Naive thymus-derived CD4-positive, alpha-beta T cell (primary cell): ENCODE data around the gene HNRNPA1. TPM values are rescaled to one million over a fixed set of nuclear protein-coding genes. Genes with fewer than 3 reads are reported as not detected.
"Not testable (repeated sequence)": the region's sequence is repeated elsewhere in the genome, so short reads cannot be mapped to it uniquely, and the experiment has no call there.

Experiments
- ATAC-seq: fragments of 150-1000 bp; cut with Tn5 transposase; 2 replicates; pipeline ENCODE4 v1.10.0; 2021; ENCODE audit warnings: mild to moderate bottlenecking, moderate library complexity
- CTCF ChIA-PET: fragments of 350-600 bp; sonication (Branson Sonifier 250); formaldehyde crosslinking; loops from one replicate; lab custom pipeline; 2021; ENCODE audit warnings: antibody characterized with exemption; lab: Charles Lee
- POLR2A ChIA-PET: fragments of 350-600 bp; sonication (Branson Sonifier 250); formaldehyde crosslinking; loops from one replicate; lab custom pipeline; 2021; ENCODE audit warnings: antibody characterized with exemption, inconsistent platforms; lab: Charles Lee
- DNase-seq, 9 donors: peaks; one replicate each; pipeline versions ENCODE4 v3.0.0 to v3.0.0-alpha.2; 2020 to 2022; ENCODE audit warnings: mixed read lengths in 1 of 9
- H3K27ac ChIP-seq: one replicate; pipeline ENCODE4 v1.7.0; 2013; ENCODE audit warnings: mild to moderate bottlenecking, low read depth, low read length, moderate library complexity
- H3K27me3 ChIP-seq, 2 donors: one replicate each; pipeline ENCODE4 v1.7.0; 2013; ENCODE audit warnings: low read length in 2 of 2, mild to moderate bottlenecking in 2 of 2, moderate library complexity in 2 of 2; ENCODE audit not compliant: control insufficient read depth in 2 of 2, insufficient read depth in 2 of 2
- H3K36me3 ChIP-seq, 3 experiments: 1 replicate in 2 of 3; 2 replicates in 1 of 3; pipeline ENCODE4 v1.7.0; 2013; ENCODE audit warnings: low read length in 3 of 3, mild to moderate bottlenecking in 3 of 3, moderate library complexity in 1 of 3; ENCODE audit not compliant: insufficient read depth in 3 of 3, control insufficient read depth in 2 of 3
- H3K4me1 ChIP-seq, 2 donors: one replicate each; pipeline ENCODE4 v1.7.0; 2013; ENCODE audit warnings: low read length in 2 of 2, mild to moderate bottlenecking in 2 of 2, moderate library complexity in 1 of 2; ENCODE audit not compliant: control insufficient read depth in 2 of 2, insufficient read depth in 2 of 2
- H3K4me3 ChIP-seq: 2 replicates; pipeline ENCODE4 v1.7.0; 2013; ENCODE audit warnings: mild to moderate bottlenecking, low read length
- H3K9me3 ChIP-seq, 3 experiments: 1 replicate in 2 of 3; 2 replicates in 1 of 3; pipeline ENCODE4 v1.7.0; 2013; ENCODE audit warnings: low read length in 3 of 3; ENCODE audit not compliant: control insufficient read depth in 2 of 3
- H3K27ac Mint-ChIP-seq, 9 donors: one replicate each; pipeline ENCODE4 v1.8.0; 2020 to 2022; ENCODE audit warnings: mixed read lengths in 9 of 9, mild to moderate bottlenecking in 8 of 9, moderate library complexity in 5 of 9, inconsistent platforms in 2 of 9
- H3K27me3 Mint-ChIP-seq, 5 donors: one replicate each; pipeline ENCODE4 v1.8.0; 2021 to 2022; ENCODE audit warnings: mixed read lengths in 5 of 5, mild to moderate bottlenecking in 1 of 5
- H3K36me3 Mint-ChIP-seq, 5 donors: one replicate each; pipeline ENCODE4 v1.8.0; 2020 to 2022; ENCODE audit warnings: mixed read lengths in 5 of 5, mild to moderate bottlenecking in 3 of 5, inconsistent platforms in 1 of 5
- H3K4me1 Mint-ChIP-seq, 7 donors: one replicate each; pipeline ENCODE4 v1.8.0; 2020 to 2022; ENCODE audit warnings: mixed read lengths in 7 of 7, mild to moderate bottlenecking in 3 of 7, inconsistent platforms in 1 of 7
- H3K4me3 Mint-ChIP-seq, 10 donors: one replicate each; pipeline ENCODE4 v1.8.0; 2020 to 2022; ENCODE audit warnings: mild to moderate bottlenecking in 10 of 10, mixed read lengths in 10 of 10, moderate library complexity in 6 of 10, inconsistent platforms in 2 of 10
- H3K9me3 Mint-ChIP-seq, 11 donors: one replicate each; pipeline ENCODE4 v1.8.0; 2020 to 2022; ENCODE audit warnings: mixed read lengths in 11 of 11, mild to moderate bottlenecking in 4 of 11, inconsistent platforms in 1 of 11, moderate library complexity in 1 of 11
- intact Hi-C, 2 donors: fragments of 100-400 bp; cut with micrococcal nuclease; formaldehyde crosslinking; loops; one replicate each; pipeline ENCODE4 v1.15.1; 2023
- polyA plus RNA-seq, 2 donors: library from polyadenylated mRNA; unstranded; fragments of 300-500 nt; fragmentation: Illumina TruSeq; gene quantifications; one replicate each; pipeline ENCODE4 v1.2.3, GENCODE V29; 2021
- total RNA-seq, 6 experiments: library from RNA in 5 of 6; stranded (reverse) in 5 of 6; gene quantifications; 1 replicate in 5 of 6; 2 replicates in 1 of 6; pipeline ENCODE4 v1.2.3 and lab custom pipeline; 2021 to 2026

HNRNPA1 gene
- total and polyA plus RNA-seq, 7 experiments from 2014 or later: 933 to 1,660 (median 1,045) TPM

DNA sequence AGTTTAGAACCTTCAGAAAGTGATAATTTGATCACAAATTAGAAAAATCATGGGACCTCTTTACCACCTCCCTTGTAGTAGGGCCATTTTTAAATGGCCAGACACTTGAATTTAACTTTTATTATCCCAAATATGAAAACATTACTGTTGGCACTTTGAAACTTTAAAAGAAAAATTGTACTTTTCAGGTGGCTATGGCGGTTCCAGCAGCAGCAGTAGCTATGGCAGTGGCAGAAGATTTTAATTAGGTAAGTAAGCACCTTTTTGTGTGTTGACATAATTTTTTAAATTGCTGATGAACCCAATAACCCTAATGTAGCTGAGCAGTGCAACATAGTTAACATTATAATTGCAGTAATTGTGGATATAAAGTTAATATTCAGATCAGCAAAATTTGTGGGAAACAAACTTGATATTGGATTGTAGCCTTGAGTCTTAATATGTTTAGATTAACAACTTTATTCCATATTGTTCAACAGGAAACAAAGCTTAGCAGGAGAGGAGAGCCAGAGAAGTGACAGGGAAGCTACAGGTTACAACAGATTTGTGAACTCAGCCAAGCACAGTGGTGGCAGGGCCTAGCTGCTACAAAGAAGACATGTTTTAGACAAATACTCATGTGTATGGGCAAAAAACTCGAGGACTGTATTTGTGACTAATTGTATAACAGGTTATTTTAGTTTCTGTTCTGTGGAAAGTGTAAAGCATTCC, 3.7 kb downstream of the HNRNPA1 start:
- Mint-ChIP-seq H3K27ac (peak overlapping the region in 5 of 9 donors; percentile 16 to 84 (median 54)), H3K4me1 (peaks cover 0 to 61% (median 43%) of the 10 kb centered on the region in 7 donors), H3K36me3 (peaks cover 18 to 46% (median 37%) of the 10 kb centered on the region in 5 donors), H3K4me3 (peak overlapping the region in 1 of 10 donors; percentile 60)
- H3K4me3 ChIP-seq, H3K27me3 Mint-ChIP-seq, H3K9me3 Mint-ChIP-seq, ATAC-seq, DNase-seq, H3K9me3 ChIP-seq, H3K27me3 ChIP-seq, intact Hi-C loops: not testable (repeated sequence)
- Histone ChIP-seq H3K36me3 (peaks cover 37 to 69% (median 53%) of the 10 kb centered on the region in 3 experiments), H3K27ac (peak overlapping the region; percentile 92), H3K4me1 (peaks cover 44% of the 10 kb centered on the region in 2 donors)
- ChIA-PET POLR2A (interaction anchor here (0.6 to 3.2 kb wide), 6 partner anchors 9 to 84 kb away, joined by 3 to 17 read pairs (median 4); no protein-coding TSS in a partner anchor), CTCF (interaction anchor here (1.2 kb wide), 1 partner anchor 33 kb away, joined by 4 read pairs; no protein-coding TSS in a partner anchor)

- H3K27me3 Mint-ChIP-seq: no peaks in the 10 kb centered on the region
- peak overlapping the region in 8 of 9 donors; percentile 25 to 84 (median 55) for H3K27ac Mint-ChIP-seq
- Histone ChIP-seq H3K36me3 (peaks cover 37 to 70% (median 53%) of the 10 kb centered on the region in 3 experiments), H3K27ac (peak overlapping the region; percentile 28), H3K4me1 (peaks cover 44% of the 10 kb centered on the region in 2 donors), H3K9me3 (no peaks in the 10 kb centered on the region), H3K27me3 (no peaks in the 10 kb centered on the region), H3K4me3 (no peak overlapping the region)
- ChIA-PET CTCF (interaction anchor here (1.5 kb wide), 1 partner anchor 13 kb away, joined by 3 read pairs; no protein-coding TSS in a partner anchor), POLR2A (interaction anchor here (1.9 to 3.2 kb wide), 3 partner anchors 7 to 75 kb away, joined by 10 to 17 read pairs (median 15); no protein-coding TSS in a partner anchor)
- H3K9me3 Mint-ChIP-seq: peaks cover 0 to 2% (median 0%) of the 10 kb centered on the region in 11 donors
- DNase-seq (peak in 1 of 9 donors; percentile 10), ATAC-seq (no peak)
- H3K4me3 Mint-ChIP-seq: peak overlapping the region in 6 of 10 donors; percentile 47 to 72 (median 54)
- H3K36me3 Mint-ChIP-seq: peaks cover 18 to 46% (median 37%) of the 10 kb centered on the region in 5 donors
- intact Hi-C loops: no loop called here
- peaks cover 0 to 61% (median 43%) of the 10 kb centered on the region in 7 donors for H3K4me1 Mint-ChIP-seq
These were observed 4.9 kb downstream of the HNRNPA1 start for GRCh38 chr12:54285150-54286041.

GRCh38 chr12:54286042-54287030, 5.8 kb downstream of the HNRNPA1 start:
- no peak overlapping the region for H3K27ac ChIP-seq
- intact Hi-C loops: no loop called here
- H3K4me3 Mint-ChIP-seq: peak overlapping the region in 4 of 10 donors; percentile 16 to 33 (median 23)

GRCh38 chr12:54287261-54288157, 7.0 kb downstream of the HNRNPA1 start:
- H3K36me3 Mint-ChIP-seq: peaks cover 12 to 37% (median 29%) of the 10 kb centered on the region in 5 donors
- no peak overlapping the region for H3K4me3 ChIP-seq
- H3K4me3 Mint-ChIP-seq: peak overlapping the region in 1 of 10 donors; percentile 20
- peaks cover 0 to 48% (median 33%) of the 10 kb centered on the region in 7 donors for H3K4me1 Mint-ChIP-seq
- peak overlapping the region in 4 of 9 donors; percentile 4 to 66 (median 20) for H3K27ac Mint-ChIP-seq
- no peaks in the 10 kb centered on the region for H3K27me3 Mint-ChIP-seq
- ATAC-seq (no peak), DNase-seq (no peak)
- H3K27me3 ChIP-seq: no peaks in the 10 kb centered on the region
- intact Hi-C loops: no loop called here
- ChIA-PET CTCF (no interaction called here), POLR2A (interaction anchor here (0.6 to 1.9 kb wide), 5 partner anchors 8 to 78 kb away, joined by 4 to 10 read pairs (median 5); no protein-coding TSS in a partner anchor)
- H3K9me3 ChIP-seq: no peaks in the 10 kb centered on the region
- H3K27ac ChIP-seq: no peak overlapping the region
- H3K9me3 Mint-ChIP-seq: peaks cover 0 to 2% (median 0%) of the 10 kb centered on the region in 11 donors
- H3K4me1 ChIP-seq: peaks cover 30 to 32% of the 10 kb centered on the region in 2 donors
- H3K36me3 ChIP-seq: peaks cover 26 to 64% (median 40%) of the 10 kb centered on the region in 3 experiments

More at GRCh38 chr12:54286042-54287030, 5.8 kb downstream of the HNRNPA1 start:
- no peak overlapping the region for H3K4me3 ChIP-seq
- no peaks in the 10 kb centered on the region for H3K27me3 ChIP-seq
- H3K36me3 Mint-ChIP-seq: peaks cover 18 to 45% (median 37%) of the 10 kb centered on the region in 5 donors
- peaks cover 0 to 2% (median 0%) of the 10 kb centered on the region in 11 donors for H3K9me3 Mint-ChIP-seq
- ATAC-seq (no peak), DNase-seq (no peak)
- peak overlapping the region in 6 of 9 donors; percentile 15 to 84 (median 66) for H3K27ac Mint-ChIP-seq
- ChIA-PET POLR2A (interaction anchor here (0.6 to 1.9 kb wide), 5 partner anchors 9 to 79 kb away, joined by 4 to 10 read pairs (median 5); no protein-coding TSS in a partner anchor), CTCF (interaction anchor here (1.5 kb wide), 1 partner anchor 14 kb away, joined by 3 read pairs; no protein-coding TSS in a partner anchor)
- H3K9me3 ChIP-seq: no peaks in the 10 kb centered on the region
- H3K4me1 Mint-ChIP-seq: peaks cover 0 to 59% (median 42%) of the 10 kb centered on the region in 7 donors
- peaks cover 41 to 44% of the 10 kb centered on the region in 2 donors for H3K4me1 ChIP-seq
- H3K27me3 Mint-ChIP-seq: no peaks in the 10 kb centered on the region
- H3K36me3 ChIP-seq: peaks cover 37 to 70% (median 52%) of the 10 kb centered on the region in 3 experiments
